ENCODE results near the gene MLYCD. TPM values are rescaled to one million over a fixed set of nuclear protein-coding genes. Genes with fewer than 3 reads are reported as not detected.

The MLYCD gene
- 5.5 TPM for total RNA-seq

DNA sequence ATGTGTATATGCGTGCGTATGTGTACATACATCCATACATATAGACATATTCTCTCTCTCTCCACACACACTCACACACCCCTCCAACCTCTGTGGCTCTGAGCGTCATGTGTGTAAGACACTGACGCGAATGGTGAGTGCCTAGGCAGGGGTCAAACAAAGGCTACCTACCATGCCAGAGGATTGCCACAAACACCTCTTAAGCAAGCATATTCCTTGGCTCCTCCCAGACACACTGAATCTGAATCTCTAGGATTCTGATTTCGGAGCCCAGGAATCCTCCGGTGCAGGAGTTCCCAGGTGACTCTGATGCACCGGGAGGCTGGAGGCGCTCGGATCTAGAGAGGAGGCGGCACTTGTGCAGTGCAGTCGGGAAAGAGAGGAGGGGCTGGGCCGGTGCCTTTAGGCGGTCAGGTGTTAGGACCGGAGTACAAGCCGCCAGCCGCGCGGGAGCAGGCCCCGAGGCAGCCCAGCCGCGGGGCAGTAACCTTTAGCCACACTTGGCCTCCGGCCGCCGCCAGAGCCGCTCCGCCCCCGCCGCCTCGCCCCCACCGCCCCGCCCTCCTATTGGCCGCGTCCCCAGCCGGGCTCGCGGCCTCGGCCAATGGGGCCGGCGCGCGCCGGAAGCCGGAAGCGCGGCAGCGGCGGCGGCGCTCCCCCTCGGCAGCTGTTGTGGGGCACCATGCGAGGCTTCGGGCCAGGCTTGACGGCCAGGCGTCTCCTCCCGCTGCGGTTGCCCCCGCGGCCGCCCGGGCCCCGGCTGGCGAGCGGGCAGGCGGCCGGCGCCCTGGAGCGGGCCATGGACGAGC lies at the start of gene MLYCD:
Gene MLYCD, plus strand, starts transcription at position 653 of the 809 bp plus-strand sequence. Its CDS starts 30 bp downstream, at position 683.

GRCh38 chr16:83952940-83953795 lies 54.3 kb downstream of the MLYCD start, which contains the start of gene OSGIN1:
Gene OSGIN1 (plus strand): TSS chr16:83953240. CDS start chr16:83957672, 4,432 bp downstream.

DNA sequence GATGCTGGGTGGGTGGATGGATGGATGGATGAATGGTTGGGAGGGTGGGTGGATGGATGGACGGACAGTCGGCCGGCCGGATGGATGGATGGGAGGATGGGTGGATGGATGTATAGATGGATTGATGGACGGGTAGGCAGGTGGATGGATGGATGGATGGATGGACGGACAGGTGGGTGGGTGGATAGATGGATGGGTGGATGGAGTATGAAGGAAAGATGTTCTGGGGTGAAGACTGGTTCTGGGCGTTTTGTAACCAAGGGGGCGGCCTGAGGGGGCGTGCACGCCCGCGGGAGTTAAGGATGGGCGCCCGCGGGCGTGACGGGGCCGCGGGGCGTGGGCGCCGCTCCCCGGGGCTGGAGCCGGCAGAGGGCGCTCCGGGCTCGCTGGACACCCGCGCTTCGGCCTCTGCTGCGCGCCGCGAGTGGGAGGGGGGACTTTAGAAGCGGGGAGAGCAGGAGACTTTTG lies 69.0 kb downstream of the MLYCD start, which contains the start of gene NECAB2:
Gene NECAB2, plus strand, starts transcription at position 407 of the 468 bp plus-strand sequence. CDS start 405 bp downstream, outside the sequence.

Other genes with a start within 250 kb of the MLYCD start
- gene HSBP1, start 91.1 kb upstream of the MLYCD start, total RNA-seq = 191 TPM
- gene OSGIN1, start 54.1 kb downstream of the MLYCD start, total RNA-seq = 0.23 TPM
- 81.4 TPM for gene NECAB2, start 69.1 kb downstream of the MLYCD start, total RNA-seq
- 2.8 TPM for gene SLC38A8, start 143.7 kb downstream of the MLYCD start, total RNA-seq
- gene MBTPS1, start 217.8 kb downstream of the MLYCD start, total RNA-seq = 79.1 TPM
- gene HSDL1, start 246.1 kb downstream of the MLYCD start, total RNA-seq = 152 TPM
- 6.5 TPM for gene DNAAF1, start 246.2 kb downstream of the MLYCD start, total RNA-seq

Data from diencephalon (tissue), 1 donor.